PC-9 (cell line): ENCODE results near the gene AP3S2. TPM values are rescaled to one million over a fixed set of nuclear protein-coding genes. Genes with fewer than 3 reads are reported as not detected.
A peak's percentile ranks its signal among the peaks of the same experiment; 100 is the strongest.

ENCODE experiments used
- BruUV-seq: library from RNA; stranded (reverse); fragments of 400-500 nt; replicated peaks from 2 replicates; lab custom pipeline; 2021; lab: Mats Ljungman, UMichigan
- CTCF ChIA-PET: fragments of 300-600 bp; sonication (Branson Sonifier 250); formaldehyde crosslinking; loops from one replicate; lab custom pipeline; 2022; ENCODE audit warnings: antibody characterized with exemption; lab: Charles Lee
- POLR2A ChIA-PET: fragments of 300-600 bp; sonication (Branson Sonifier 250); formaldehyde crosslinking; loops from one replicate; lab custom pipeline; 2022; ENCODE audit warnings: antibody characterized with exemption; ENCODE audit not compliant: unreplicated experiment; lab: Charles Lee
- DNase-seq, 2 experiments: peaks; one replicate each; pipeline versions ENCODE4 v3.0.0 to v3.0.0-alpha.2; 2015 to 2022; ENCODE audit warnings: mixed read lengths in 1 of 2
- H2AFZ ChIP-seq: fragments of 200-600 bp; sonication (generic); 2 replicates; pipeline ENCODE4 v1.8.1; 2017; ENCODE audit warnings: antibody characterized with exemption
- H3F3A ChIP-seq: fragments of 200-600 bp; sonication (generic); 2 replicates; pipeline ENCODE4 v1.8.1; 2017; ENCODE audit warnings: antibody characterized with exemption, mild to moderate bottlenecking, low read depth; ENCODE audit not compliant: insufficient read depth
- H3K27ac ChIP-seq: fragments of 200-600 bp; sonication (generic); 2 replicates; pipeline ENCODE4 v1.6.1; 2016; ENCODE audit warnings: mixed run types
- H3K27me3 ChIP-seq: fragments of 200-600 bp; sonication (generic); 2 replicates; pipeline ENCODE4 v1.6.1; 2016; ENCODE audit warnings: low read depth, mixed run types; ENCODE audit not compliant: insufficient read depth
- H3K36me3 ChIP-seq: fragments of 200-600 bp; sonication (generic); 2 replicates; pipeline ENCODE4 v1.6.1; 2016; ENCODE audit warnings: low read depth, mixed run types
- H3K4me1 ChIP-seq: fragments of 200-600 bp; sonication (generic); replicated peaks from 2 replicates; pipeline ENCODE4 v1.6.1; 2016; ENCODE audit warnings: mixed run types; ENCODE audit not compliant: insufficient read depth
- H3K4me2 ChIP-seq: fragments of 200-600 bp; sonication (generic); 2 replicates; pipeline ENCODE4 v1.6.1; 2017; ENCODE audit warnings: mixed run types
- H3K4me3 ChIP-seq: fragments of 200-600 bp; sonication (generic); 2 replicates; pipeline ENCODE4 v1.6.1; 2016; ENCODE audit warnings: mixed run types
- H3K79me2 ChIP-seq: fragments of 200-600 bp; sonication (generic); 2 replicates; pipeline ENCODE4 v1.6.1; 2017; ENCODE audit warnings: low read depth, mixed run types
- H3K9me2 ChIP-seq: fragments of 200-600 bp; sonication (generic); 2 replicates; pipeline ENCODE4 v1.8.1; 2017; ENCODE audit warnings: mild to moderate bottlenecking; ENCODE audit not compliant: insufficient read depth
- H3K9me3 ChIP-seq: fragments of 200-600 bp; sonication (generic); 2 replicates; pipeline ENCODE4 v1.8.1; 2016; ENCODE audit warnings: low read depth; ENCODE audit not compliant: insufficient read depth
- H4K20me1 ChIP-seq: fragments of 200-600 bp; sonication (generic); 2 replicates; pipeline ENCODE4 v1.8.1; 2017; ENCODE audit not compliant: insufficient read depth
- CTCF ChIP-seq: fragments of 200-600 bp; sonication (generic); conservative IDR thresholded peaks from 2 replicates; pipeline ENCODE4 v1.6.1; 2017; ENCODE audit warnings: mixed run types, antibody characterized with exemption, mild to moderate bottlenecking, moderate library complexity
- EZH2 ChIP-seq: fragments of 200-600 bp; sonication (generic); IDR thresholded peaks from 2 replicates; pipeline ENCODE4 v1.8.0; 2017; ENCODE audit warnings: antibody characterized with exemption, low read depth
- intact Hi-C: fragments of 100-400 bp; cut with micrococcal nuclease; formaldehyde crosslinking; loops from one replicate; pipeline ENCODE4 v1.10.0; 2022; ENCODE audit not compliant: unreplicated experiment
- total RNA-seq: library from RNA; stranded (reverse); gene quantifications from 2 replicates; pipeline ENCODE4 v1.2.3, GENCODE V29; 2021

Gene AP3S2
- total RNA-seq, 1 experiment from 2014 or later = 57.6 TPM

- CTCF ChIA-PET = interaction anchor here (1.1 kb wide), 1 partner anchor 10 kb away, joined by 9 read pairs; no protein-coding TSS in a partner anchor
These were observed 28.6 kb downstream of the AP3S2 start for GRCh38 chr15:89864958-89865739.

DNA sequence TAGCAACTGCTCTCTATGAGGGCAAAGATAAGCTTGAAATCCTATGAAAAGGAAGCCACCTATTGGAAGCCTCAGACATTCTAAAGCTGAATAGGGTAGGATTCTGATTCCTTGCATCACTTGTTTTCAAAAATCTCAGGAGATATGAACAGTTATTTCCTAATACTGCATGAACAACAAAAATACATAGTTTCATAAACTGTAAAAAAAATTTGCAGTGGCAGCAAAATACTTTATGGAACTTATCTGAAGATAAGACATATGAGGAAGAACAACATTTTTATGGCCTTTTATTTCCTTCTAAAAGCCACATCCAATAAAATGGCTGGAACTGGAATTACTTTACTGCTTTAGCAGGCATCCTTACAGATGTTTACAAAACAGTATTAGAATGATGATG is 29.9 kb downstream of the AP3S2 start:
- H4K20me1 ChIP-seq = no peaks in the 10 kb centered on the region
- peaks cover 19% of the 10 kb centered on the region; the same call in 1 of the 2 replicates for H3K36me3 ChIP-seq
- H3K9me2 ChIP-seq = no peaks in the 10 kb centered on the region
- no peak overlapping the region for H3K4me2 ChIP-seq
- intact Hi-C loops = no loop called here
- H3F3A ChIP-seq = peaks cover 17% of the 10 kb centered on the region
- 0 out of 2 replicates have a peak overlapping the region, but pooled peaks have one; percentile 19 for H3K27ac ChIP-seq
- no peak overlapping the region for H3K4me3 ChIP-seq
- H3K79me2 ChIP-seq = no peaks in the 10 kb centered on the region
- ChIA-PET POLR2A (no interaction called here), CTCF (no interaction called here)
- H3K4me1 ChIP-seq = no peaks in the 10 kb centered on the region
- no peak for DNase-seq
- TF ChIP-seq CTCF (no peak), EZH2 (no peak)
- H3K27me3 ChIP-seq = no peaks in the 10 kb centered on the region
- BruUV-seq = no TSS peak
- no peak overlapping the region for H2AFZ ChIP-seq
- no peaks in the 10 kb centered on the region for H3K9me3 ChIP-seq

More at GRCh38 chr15:89864958-89865739, 28.6 kb downstream of the AP3S2 start:
- Histone ChIP-seq H3K27ac (0 out of 2 replicates have a peak overlapping the region, but pooled peaks have one; percentile 19), H4K20me1 (no peaks in the 10 kb centered on the region), H2AFZ (no peak overlapping the region), H3K4me1 (no peaks in the 10 kb centered on the region), H3K4me2 (no peak overlapping the region), H3K79me2 (no peaks in the 10 kb centered on the region), H3K9me2 (no peaks in the 10 kb centered on the region), H3K36me3 (peaks cover 15% of the 10 kb centered on the region; the same call in 1 of the 2 replicates), H3K9me3 (no peaks in the 10 kb centered on the region), H3F3A (peaks cover 17% of the 10 kb centered on the region), H3K4me3 (no peak overlapping the region), H3K27me3 (no peaks in the 10 kb centered on the region)
- no peak for DNase-seq
- POLR2A ChIA-PET = no interaction called here
- no peak for TF ChIP-seq EZH2
- TF ChIP-seq CTCF = no peak
- intact Hi-C loops = no loop called here
- no TSS peak for BruUV-seq

DNA sequence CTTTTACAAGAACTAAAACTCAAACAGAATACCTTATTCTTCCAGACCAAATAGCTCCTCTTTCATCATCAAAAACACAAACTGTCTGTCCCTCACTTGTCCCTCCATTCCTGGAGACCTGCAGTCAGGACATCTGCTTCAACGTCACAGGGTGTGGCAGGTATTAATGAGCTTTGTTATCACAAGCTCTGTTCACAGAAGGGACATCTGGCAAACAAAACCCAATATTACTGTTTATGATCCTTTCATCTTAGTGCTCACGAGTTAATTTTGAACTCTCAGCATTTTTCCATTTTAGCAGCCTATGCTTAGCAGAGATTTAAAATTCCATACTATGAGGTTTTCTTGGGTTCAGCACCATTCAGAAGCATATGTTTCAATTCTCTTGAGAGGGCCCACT is 32.9 kb downstream of the AP3S2 start:
- Histone ChIP-seq H3K27me3 (no peaks in the 10 kb centered on the region), H3K36me3 (peaks cover 19% of the 10 kb centered on the region; the same call in 1 of the 2 replicates), H3K4me2 (no peak overlapping the region), H3K27ac (no peak overlapping the region), H4K20me1 (no peaks in the 10 kb centered on the region), H3K9me2 (no peaks in the 10 kb centered on the region), H3F3A (peaks cover 22% of the 10 kb centered on the region), H3K9me3 (no peaks in the 10 kb centered on the region), H3K79me2 (no peaks in the 10 kb centered on the region), H3K4me3 (no peak overlapping the region), H2AFZ (no peak overlapping the region), H3K4me1 (no peaks in the 10 kb centered on the region)
- no peak for TF ChIP-seq CTCF
- no peak for TF ChIP-seq EZH2
- no TSS peak for BruUV-seq
- POLR2A ChIA-PET = interaction anchor here (0.6 kb wide), 1 partner anchor 150 kb away, joined by 3 read pairs; no protein-coding TSS in a partner anchor
- intact Hi-C loops = no loop called here
- no peak for DNase-seq
- CTCF ChIA-PET = no interaction called here
